AG08396 (cell line): ENCODE results near the gene PKP1.
"Not testable (repeated sequence)": the region's sequence is repeated elsewhere in the genome, so short reads cannot be mapped to it uniquely, and the experiment has no call there.

Experiments used
- DNase-seq: peaks from one replicate; pipeline ENCODE4 v3.0.0; 2012; ENCODE audit warnings: low spot score, mixed read lengths

The PKP1 gene

GRCh38 chr1:201282931-201283829 is at the start of gene PKP1:
Gene PKP1, plus strand, starts transcription at chr1:201283506. Its CDS starts 197 bp downstream, at chr1:201283703.
- peak; percentile 46 for DNase-seq

- not testable (repeated sequence) for DNase-seq
Measured at GRCh38 chr1:201239646-201240045, 43.7 kb upstream of the PKP1 start.

- no peak for DNase-seq
Measured at GRCh38 chr1:201240171-201240570, 43.1 kb upstream of the PKP1 start.

- DNase-seq = no peak
Measured at GRCh38 chr1:201241736-201242135, 41.6 kb upstream of the PKP1 start.

GRCh38 chr1:201245082-201245481 is 38.2 kb upstream of the PKP1 start:
- no peak for DNase-seq

- DNase-seq = no peak
Measured at GRCh38 chr1:201248721-201249559, 34.4 kb upstream of the PKP1 start.

- no peak for DNase-seq
Measured at GRCh38 chr1:201250326-201251011, 32.8 kb upstream of the PKP1 start.

GRCh38 chr1:201251411-201251810 is 31.9 kb upstream of the PKP1 start:
- no peak for DNase-seq

- DNase-seq = no peak
Measured at GRCh38 chr1:201251851-201252430, 31.4 kb upstream of the PKP1 start.

- DNase-seq = no peak
Measured at GRCh38 chr1:201252944-201253371, 30.3 kb upstream of the PKP1 start.

GRCh38 chr1:201253411-201253810 is 29.9 kb upstream of the PKP1 start:
- no peak for DNase-seq

GRCh38 chr1:201253906-201254624 is 29.2 kb upstream of the PKP1 start:
- no peak for DNase-seq

- DNase-seq = peak; percentile 88
Measured at GRCh38 chr1:201254625-201255478, 28.5 kb upstream of the PKP1 start.

- no peak for DNase-seq
Measured at GRCh38 chr1:201255479-201256362, 27.6 kb upstream of the PKP1 start.

GRCh38 chr1:201258132-201258531 is 25.2 kb upstream of the PKP1 start:
- not testable (repeated sequence) for DNase-seq

GRCh38 chr1:201258763-201259230 is 24.5 kb upstream of the PKP1 start:
- no peak for DNase-seq

- DNase-seq = peak; percentile 49
Measured at GRCh38 chr1:201259476-201260235, 23.6 kb upstream of the PKP1 start.

- DNase-seq = no peak
Measured at GRCh38 chr1:201260236-201260590, 23.1 kb upstream of the PKP1 start.
